Amniotic stem cell (primary cell): Measurements from ENCODE around the gene BRSK1.
"Not testable (repeated sequence)": the region's sequence is repeated elsewhere in the genome, so short reads cannot be mapped to it uniquely, and the experiment has no call there.

Experiments used
- DNase-seq: peaks from one replicate; lab custom pipeline; 2025; lab: John Stamatoyannopoulos, UW

BRSK1 gene

GRCh38 chr19:55304279-55304978 lies 20.6 kb downstream of the BRSK1 start:
- DNase-seq, result no peak

DNA sequence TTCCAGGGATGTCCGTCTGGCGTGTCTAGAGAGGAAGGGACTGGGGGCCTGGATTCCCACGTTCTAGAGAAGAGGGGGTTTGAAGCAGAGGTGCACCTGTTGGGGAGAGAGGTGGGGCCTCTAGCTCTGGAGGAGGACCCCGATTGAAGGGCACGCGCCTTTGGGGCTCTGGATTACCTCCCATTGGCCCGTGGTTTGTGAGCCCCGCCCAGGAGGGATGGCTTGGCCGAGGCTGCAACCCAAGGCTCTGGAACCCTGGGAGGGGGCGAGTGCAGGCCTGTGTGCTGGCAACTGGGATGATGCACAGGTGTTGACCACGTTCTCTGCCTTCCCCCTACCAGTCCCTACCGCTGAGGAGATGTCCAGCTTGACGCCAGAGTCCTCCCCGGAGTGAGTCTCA lies 21.2 kb downstream of the BRSK1 start:
- DNase-seq, result no peak

GRCh38 chr19:55305491-55305890 lies 21.7 kb downstream of the BRSK1 start:
- no peak for DNase-seq

DNA sequence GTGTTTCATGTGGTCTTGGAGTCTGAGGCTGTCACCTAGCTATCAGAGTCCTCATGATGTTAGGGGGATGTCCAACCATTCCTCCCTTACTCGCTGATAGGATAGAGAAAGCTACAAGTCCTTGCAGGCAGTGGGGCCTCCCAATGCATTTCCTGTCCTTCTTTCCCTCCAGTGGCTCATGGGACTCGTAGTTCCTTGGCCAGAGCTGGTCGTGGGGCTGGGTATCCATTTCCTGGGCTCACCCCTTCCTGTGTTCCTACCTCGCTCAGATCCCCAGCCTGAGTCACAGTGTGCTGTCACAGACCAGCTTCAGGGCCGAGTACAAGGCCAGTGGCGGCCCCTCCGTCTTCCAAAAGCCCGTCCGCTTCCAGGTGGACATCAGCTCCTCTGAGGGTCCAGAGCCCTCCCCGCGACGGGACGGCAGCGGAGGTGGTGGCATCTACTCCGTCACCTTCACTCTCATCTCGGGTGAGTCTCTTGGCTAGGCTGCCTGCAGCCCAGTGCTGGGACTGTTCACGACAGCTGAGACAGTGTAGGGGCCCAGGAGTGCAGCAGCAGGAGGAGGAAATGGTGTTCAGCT lies 22.3 kb downstream of the BRSK1 start:
- DNase-seq, result no peak

GRCh38 chr19:55306712-55307111 lies 22.9 kb downstream of the BRSK1 start:
- DNase-seq, result no peak

DNA sequence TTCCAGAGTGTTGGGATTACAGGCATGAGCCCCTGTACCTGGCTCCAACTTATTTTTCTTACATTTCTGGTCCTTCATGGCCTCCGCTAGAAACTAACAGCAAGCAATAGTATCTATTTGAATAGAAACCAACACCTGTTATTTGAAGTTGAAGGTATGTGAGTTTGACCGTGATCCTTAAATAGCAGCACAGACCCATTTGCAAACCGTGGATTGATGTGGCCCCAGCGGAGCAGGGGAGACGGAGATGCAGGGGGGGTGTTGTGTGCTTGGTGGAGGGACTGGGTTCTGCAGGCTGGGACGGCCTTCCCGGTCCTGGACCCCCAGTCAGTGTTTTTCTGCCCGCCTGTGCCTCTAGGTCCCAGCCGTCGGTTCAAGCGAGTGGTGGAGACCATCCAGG lies 24.5 kb downstream of the BRSK1 start:
- DNase-seq, result no peak

- no peak for DNase-seq
Measured at GRCh38 chr19:55309448-55309847, 25.7 kb downstream of the BRSK1 start.

DNA sequence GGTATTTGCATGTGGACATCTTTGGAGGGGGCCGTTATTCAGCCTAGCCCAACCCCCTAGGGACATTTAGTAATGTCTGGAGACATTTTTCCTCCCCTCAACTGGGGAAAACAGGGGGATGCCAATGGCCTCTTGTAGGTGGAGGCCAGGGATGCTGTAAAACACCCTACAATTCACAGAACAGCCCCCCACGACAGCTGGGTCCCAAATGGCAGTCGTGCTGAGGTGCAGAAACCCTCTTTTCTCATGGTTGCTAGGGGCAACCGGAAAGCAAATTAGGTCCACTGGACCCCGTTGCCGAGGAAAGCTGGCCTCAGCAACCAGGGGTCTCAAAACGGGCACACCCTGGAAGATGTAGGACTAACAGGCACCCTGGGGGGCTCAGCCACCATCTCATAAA lies 26.7 kb downstream of the BRSK1 start:
- DNase-seq, result no peak

DNA sequence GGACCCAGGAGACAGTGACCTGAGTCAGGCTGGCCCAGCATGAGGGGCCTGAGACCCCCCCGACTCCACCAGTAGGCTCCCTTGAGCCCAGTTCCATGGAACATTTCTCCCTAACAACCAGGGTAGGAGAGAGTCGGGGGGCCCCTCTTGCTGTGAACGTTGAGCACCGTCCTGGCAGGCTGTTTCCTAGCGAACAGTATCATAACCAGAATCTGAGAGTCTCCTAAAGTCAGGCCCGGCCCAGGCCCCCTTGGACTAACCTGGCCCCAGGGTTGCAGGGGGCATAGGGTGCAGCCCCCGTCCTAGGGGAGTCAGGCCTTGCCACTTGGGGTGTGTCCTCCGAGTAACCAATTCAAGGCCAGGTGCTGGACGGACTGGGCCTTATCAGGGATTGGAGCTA lies 27.6 kb downstream of the BRSK1 start:
- DNase-seq, result no peak

GRCh38 chr19:55311797-55312196 lies 28.0 kb downstream of the BRSK1 start:
- no peak for DNase-seq

GRCh38 chr19:55312621-55313512 lies 29.1 kb downstream of the BRSK1 start:
- DNase-seq, result no peak

DNA sequence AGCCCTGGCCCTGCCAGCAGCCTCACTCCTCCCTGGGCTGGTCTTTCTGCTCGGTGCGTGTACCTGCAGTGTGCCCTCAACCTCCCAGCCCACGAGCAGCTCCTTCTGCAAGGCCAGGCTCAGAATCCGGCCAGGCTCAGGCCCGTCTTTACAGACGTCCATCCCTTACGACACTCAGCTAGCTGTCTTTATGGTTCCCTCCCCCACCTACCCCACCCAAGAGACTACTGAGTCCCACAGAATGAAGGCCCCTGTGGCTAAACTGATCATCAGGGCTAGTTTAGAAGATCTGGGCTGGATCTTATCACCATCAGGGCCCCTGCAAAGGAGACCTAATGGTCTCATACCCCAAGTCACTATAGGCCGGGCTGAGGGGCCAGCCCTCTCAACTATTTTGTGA lies 30.6 kb downstream of the BRSK1 start:
- DNase-seq, result no peak

DNA sequence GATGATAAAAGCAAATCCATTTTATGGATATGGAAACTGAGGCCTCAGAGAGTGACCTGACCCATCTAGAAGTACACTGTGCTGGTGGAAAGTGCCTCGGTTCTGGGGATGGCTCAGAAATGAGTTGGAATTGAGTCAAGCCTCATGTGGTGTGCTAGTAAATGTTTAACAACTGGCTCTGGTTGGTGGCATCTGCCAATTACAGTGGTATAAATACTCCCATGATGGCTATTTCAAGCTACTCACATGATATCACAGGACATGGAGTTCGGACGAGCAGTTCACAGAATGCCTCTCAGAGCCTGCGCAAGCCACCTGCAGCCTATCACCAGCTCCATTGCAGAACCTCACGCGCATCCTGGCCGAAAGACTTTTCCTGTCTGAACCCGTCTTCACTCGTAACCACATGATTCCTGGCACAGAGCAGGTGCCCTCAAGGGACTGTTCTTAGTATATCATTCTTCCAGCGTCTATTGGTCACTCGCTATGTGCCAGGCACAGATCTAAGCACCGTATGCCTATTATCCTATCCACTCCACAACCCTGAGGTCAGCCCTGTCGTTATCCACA lies 32.2 kb downstream of the BRSK1 start:
- no peak for DNase-seq

GRCh38 chr19:55316646-55317045 lies 32.8 kb downstream of the BRSK1 start:
- DNase-seq, result no peak

GRCh38 chr19:55319785-55320184 lies 36.0 kb downstream of the BRSK1 start:
- no peak for DNase-seq

- DNase-seq, result no peak
Measured at GRCh38 chr19:55320844-55321419, 37.1 kb downstream of the BRSK1 start.

GRCh38 chr19:55321466-55322137 lies 37.8 kb downstream of the BRSK1 start:
- no peak for DNase-seq

GRCh38 chr19:55322204-55322885 lies 38.5 kb downstream of the BRSK1 start:
- DNase-seq, result no peak

DNA sequence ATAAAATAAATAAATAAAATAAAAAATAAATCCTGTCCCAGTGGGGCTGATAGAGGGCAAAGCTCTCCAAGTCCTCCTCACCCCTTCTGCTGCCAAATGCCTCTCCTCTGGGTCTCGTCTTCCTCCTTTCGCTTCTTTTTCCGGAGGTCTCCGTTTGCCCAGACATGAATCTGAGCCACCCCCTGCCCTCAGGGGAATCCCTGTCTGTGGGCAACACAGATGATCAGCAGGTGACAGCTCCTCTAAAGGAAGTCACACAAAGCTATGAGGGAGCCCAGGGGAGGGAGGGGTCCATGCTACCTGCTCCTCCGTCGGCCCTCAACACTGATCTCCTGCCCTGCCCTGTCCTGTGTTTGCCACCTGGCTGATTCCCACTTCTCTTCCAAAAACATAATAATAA lies 40.9 kb downstream of the BRSK1 start:
- DNase-seq, result no peak

GRCh38 chr19:55325172-55325571 lies 41.4 kb downstream of the BRSK1 start, which contains the start of gene TMEM150B:
Gene TMEM150B, minus strand, starts transcription at chr19:55325341. Its CDS starts 4,305 bp downstream, at chr19:55321036.
- no peak for DNase-seq

- DNase-seq, result not testable (repeated sequence)
Measured at GRCh38 chr19:55328774-55329318, 45.0 kb downstream of the BRSK1 start.
